HG03520 (cell line): ENCODE measurements around the gene ARHGAP8.

Experiments used
- ATAC-seq: cut with Tn5 transposase; IDR thresholded peaks from one replicate; pipeline ENCODE4 v1.9.1; 2021; ENCODE audit warnings: mild to moderate bottlenecking, moderate library complexity; ENCODE audit not compliant: unreplicated experiment

The ARHGAP8 gene

DNA sequence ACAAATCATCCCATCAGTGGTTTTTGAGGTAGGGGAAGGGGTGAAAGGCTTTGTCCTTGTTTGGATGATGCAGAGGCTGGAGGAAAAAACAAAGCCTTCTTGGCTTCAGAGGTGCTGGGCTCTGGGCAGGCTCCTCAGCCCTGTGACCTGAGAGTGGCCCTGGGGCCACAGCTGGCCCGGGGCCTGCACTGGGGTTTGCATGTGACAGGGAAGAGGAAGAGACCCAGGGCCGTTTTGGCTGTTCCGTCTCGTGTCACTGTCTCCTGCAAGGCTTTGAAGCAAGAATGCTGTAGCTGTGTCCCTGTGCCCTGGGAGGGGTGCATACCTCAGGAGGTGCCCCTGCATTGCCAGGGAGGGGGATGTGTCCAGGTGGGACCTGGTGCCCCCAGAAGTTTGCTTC lies 12.6 kb downstream of the ARHGAP8 start:
- no peak for ATAC-seq

DNA sequence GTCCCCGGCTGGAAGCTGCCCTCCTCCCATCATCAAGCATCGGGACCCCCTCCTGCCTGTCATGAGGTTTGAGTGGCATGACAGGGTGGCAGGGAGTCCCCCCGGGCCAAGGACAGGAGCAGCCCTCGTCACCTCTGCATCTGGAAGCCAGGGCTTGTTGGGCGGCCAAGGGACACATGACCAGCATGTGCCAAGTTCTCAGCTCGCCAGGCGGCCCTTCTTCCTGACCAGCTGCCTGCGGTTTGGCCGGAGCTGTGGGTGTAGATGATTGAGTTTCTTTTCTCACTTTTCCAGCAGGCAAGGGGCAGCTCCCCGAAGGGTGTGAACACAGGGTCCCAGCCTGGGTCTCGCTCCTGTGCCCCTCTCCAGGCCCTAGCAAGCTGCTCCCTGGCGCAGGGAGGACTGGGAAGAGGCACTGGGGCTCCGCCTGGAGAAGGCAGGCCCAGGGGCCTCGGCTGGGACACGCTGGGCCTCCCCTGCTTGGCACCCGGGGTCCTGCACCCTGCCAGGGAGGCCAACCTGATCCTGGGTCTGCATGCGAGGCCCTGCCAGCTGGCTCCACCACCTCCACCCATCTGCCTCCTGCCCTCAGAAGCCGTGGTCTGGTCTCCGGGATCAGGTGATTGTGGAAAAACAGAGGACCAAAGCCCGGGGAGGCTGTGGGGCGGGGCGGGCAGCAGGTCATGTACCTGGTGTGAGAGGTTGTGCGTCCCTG lies 13.4 kb downstream of the ARHGAP8 start:
- ATAC-seq, result no peak

DNA sequence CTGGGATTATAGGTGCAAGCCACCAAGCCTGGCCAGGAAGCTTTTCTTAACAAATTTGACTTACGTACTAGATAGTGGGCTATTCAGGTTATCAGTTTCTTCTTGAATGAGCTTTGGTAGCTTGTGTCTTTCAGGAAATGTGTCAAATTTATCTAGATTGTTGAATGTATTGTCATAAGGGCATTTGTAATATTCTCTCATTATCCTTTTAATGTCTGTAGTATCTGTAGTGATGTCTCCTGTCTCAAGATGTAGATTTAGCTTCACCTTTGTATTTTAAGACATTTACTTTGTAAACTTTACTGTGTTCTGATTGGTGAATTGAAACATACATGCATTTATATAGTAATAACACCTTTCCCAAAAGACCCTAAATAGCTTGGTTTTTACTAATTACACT lies 20.7 kb downstream of the ARHGAP8 start:
- ATAC-seq, result no peak

DNA sequence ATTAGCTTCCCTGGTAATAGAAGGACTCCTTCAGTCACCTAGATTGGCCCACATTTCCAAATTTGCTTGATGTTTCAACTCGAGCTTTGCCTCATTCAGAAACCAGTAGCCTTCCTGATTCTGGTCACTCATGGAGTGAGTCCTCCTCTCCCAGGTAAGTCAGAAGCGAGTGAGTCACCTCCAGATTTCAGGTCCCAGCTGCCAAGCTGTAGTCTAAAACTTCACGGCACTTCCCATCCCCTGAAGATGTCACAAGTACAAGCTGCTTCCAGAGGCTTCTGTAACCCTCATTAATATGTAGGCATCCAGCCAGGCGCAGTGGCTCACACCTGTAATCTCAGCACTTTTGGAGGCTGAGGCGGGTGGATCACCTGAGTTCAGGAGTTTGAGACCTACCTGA lies 23.5 kb downstream of the ARHGAP8 start:
- ATAC-seq, result no peak

DNA sequence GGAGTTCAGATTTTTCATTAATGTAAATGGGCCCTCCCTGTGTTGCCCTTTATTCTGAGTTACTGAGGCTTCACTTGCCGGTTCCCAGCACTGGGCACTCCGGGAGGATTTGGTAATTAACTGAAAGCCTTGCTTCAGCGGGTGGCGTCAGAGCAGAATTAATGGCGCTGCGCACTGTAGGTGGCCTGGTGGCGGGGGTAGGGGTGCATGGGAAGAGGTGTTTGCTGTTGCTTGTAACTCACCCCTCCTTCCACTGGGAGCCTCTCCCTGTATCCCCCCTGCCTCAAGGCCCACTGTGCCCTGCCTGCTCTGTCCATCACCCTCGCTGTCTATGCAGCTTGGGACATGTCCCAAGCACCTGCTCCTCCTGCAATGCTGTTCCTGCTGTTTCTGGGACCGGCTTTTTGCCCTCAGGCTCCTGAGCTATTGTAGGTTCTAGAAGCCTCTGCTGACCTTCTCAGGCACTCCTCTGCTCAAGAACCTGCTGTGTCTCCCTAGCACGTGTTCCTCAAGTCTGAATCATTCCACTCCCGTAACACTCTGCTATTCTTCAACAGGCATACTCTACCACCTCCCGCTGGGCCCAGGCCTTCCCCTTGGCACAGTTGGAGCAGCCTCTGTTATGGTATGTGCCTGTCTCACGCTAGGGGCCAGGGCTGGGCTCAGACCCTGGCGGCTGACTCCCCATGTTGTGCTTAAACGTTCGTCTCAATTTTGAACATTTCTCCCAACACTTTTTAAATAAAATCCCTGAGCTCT lies 24.4 kb downstream of the ARHGAP8 start:
- ATAC-seq, result no peak

DNA sequence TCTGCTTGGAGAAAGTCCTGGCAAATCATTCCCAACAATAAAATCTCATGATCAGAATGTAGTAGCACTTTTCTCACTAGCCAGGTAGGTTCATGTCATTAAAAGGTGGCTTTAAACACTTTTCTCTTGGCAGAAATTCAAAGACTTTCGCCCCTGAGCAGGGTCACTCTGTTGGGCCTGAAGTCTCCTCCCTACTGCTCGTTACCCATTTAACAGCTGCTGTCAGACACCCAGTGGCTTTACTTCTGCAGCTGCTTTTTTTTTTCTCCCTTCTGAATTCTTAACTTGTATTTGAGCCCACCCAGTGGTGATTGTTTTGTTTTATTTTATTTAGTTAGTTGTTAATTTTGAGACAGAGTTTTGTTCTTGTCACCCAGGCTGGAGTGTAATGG lies 25.0 kb downstream of the ARHGAP8 start:
- no peak for ATAC-seq

DNA sequence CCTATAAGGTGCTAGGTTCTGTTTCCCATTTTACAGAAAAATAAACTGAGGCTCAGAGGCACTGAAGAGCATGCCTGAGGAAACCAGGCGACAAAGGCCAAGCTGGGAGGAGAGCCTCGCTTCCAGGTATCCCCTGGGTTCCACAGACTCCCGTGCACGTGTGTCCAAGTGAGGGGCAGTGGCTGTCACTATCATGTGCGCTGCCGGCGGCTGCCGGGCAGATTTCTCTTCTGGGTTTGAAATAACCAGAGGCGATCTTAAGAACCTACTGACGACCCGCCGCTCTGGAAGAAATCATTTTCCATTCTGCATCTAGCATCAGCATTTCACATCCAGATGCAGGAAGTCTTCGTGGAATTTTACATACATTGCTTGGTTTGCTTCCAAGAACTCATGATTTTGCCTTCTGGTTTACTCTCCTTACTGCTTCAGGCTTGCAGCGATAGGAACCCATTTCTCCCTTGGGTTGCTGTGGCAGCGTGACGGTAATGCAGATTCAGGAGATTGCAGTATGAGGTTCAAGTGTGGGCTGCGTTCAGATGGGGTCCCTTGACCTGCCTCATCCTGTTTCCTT lies 28.6 kb downstream of the ARHGAP8 start:
- ATAC-seq, result no peak

DNA sequence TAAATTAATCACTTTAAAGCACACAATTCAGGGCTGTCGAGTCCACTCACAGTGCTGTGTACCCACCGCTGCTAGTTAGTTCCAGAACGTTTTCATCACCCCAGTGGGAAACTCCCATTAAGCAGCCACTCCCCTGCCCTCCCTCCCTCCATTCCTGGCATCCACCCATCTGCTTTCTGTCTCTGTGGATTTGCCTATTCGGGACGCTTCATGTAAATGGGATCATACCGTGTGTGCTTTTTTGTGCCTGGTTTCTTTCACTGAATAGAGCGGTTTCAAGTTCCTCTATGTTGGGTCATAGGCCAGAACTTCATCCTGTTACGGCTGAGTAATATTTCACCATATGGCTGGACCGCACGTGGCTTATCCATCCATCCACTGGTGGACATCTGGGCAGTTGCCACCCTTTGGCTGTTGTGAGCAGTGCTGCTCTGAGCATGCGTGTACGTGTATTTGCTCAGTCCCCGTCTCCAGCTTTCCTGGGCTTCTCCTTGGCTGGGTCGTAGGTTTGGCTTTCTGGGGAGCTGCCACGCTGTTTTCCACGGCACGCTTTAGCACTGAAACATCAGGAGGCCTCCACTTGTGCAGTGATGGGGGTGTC lies 30.1 kb downstream of the ARHGAP8 start:
- ATAC-seq, result no peak

DNA sequence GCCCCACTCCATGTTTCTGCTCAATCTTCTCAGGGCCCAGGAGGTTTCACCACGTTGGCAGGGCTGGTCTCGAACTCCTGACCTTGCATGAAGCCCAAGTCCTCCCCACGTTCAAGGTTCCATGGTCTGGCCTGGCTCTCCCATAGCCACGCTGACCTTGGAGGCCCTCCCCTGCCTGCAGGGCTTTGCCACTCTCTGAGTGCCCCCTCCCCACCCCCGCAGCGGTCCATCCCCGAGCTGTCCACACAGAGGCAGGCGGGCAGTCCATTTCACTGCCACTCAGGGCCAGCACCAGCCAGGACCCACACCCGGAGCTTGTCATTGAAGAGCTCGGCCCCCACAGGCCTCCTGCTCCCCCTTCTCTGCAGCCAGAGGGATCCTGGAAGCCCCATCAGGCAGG lies 30.7 kb downstream of the ARHGAP8 start:
- ATAC-seq, result no peak

DNA sequence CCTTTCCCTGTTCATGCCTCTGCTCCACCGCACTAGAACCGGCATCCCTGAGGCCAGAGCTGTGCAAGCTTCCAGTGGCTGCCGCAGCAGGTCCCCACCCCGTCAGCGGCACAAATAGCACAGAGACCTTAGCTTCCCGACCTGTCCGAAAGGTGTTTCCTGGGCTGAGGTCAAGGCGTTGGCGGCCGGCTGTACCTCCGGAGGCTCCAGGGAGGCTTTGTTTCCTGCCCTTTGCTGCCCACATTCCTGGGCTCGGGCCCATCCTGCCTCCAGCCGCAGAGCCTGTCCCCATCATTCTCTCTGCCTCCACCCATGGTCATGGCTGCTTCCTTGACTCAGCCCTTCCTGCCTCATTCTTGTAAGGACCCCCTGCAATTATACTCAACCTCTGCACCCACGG lies 31.2 kb downstream of the ARHGAP8 start:
- ATAC-seq, result no peak

DNA sequence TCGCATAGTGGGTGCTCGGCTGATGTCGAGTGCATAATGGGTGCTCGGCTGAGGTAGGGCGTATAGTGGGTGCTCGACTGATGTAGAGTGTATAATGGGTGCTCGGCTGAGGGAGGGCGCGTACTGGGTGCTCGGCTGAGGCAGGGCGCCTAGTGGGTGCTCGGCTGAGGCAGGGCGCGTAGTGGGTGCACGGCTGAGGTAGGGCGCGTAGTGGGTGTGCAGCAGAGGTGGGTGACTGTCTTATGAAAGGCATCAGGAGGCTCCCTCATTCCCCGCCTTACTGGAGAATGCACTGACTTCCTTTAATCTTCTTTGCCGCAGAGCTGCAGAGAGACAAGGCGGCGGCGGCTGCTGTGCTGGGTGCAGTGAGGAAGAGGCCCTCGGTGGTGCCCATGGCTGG lies 33.8 kb downstream of the ARHGAP8 start:
- no peak for ATAC-seq

DNA sequence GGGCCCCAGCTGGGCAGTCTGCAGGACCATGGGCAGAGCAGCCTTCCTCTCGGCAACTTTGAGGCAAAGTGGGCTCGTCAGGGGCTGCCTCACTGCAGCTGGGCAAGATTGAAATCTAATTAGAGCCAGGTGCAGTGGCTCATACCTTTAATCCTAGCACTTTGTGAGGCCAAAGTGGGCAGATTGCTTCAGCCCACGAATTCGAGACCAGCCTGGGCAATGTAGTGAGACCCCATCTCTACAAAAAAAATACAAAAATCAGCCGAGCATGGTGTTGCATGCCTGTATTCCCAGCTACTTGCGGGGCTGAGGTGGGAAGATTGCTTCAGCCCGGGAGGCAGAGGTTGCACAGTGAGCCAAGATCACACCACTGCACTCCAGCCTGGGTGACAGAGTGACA lies 34.2 kb downstream of the ARHGAP8 start:
- no peak for ATAC-seq

DNA sequence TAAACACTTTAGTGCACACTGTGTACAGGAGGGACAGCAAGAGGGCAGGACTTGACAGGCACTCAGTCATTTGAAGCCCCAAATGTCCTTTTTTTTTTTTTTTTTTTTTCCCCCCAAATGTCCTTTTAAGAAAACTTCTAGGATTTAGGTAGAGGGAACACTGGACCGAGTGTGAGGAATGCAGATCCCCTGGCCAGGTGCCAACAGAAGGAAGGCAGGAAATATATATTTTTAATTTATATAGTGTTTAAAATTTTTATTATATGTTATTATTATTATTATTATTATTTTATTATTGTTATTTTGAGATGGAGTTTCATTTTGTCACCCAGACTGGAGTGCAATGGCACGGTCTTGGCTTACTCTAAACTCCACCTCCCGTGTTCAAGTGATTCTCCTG lies 35.5 kb downstream of the ARHGAP8 start:
- ATAC-seq, result no peak

DNA sequence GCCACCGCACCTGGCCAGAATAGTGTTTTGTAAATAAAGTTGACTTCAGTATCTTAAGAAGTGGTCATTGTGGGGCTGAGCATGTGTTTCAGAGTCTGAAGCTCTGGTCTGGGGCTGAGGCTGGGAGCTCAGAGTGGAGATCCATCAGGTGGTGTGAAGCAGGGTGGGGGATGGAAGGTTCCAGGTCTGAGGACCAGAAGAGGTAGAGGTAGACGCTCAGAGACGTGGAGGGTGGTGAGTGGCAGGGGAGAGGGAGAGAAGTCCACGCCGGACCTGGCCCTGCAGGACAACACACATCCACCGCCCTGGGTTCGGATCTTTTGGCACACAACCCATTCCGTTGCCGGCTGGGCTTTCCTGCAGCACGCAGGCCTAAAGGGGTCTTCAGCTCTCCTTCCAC lies 40.7 kb downstream of the ARHGAP8 start:
- ATAC-seq, result no peak

DNA sequence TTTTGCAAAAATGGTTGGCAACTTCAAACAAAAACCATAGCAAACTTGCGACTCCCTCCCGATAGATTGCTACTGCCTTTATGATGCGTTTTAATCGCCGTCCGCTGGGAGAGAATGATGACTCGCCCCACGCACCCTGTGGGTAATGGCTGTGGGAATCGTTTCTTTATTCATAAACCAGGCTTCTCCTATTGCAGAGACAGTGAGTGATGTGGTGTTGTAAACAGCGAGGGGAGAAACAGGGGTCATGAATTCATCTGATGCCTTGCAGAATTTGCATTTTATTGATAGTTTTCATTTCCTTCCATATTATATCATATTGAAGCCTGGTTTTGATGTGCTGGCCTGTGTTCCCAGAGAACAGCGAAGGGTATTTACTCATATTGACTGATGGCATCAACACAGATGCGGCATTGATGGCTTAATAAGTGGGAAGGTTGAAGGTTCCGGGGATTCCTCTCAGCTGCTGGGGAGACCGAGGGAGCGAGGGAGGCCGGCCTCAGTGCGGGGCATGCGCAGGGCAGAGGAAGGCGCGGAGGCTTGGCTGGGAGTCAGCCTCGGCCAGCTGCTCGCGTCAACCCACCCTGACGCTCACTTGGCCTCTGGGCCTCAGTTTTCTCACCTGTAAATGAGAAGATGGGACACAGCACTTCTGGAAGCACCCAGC lies 41.3 kb downstream of the ARHGAP8 start:
- ATAC-seq, result no peak

DNA sequence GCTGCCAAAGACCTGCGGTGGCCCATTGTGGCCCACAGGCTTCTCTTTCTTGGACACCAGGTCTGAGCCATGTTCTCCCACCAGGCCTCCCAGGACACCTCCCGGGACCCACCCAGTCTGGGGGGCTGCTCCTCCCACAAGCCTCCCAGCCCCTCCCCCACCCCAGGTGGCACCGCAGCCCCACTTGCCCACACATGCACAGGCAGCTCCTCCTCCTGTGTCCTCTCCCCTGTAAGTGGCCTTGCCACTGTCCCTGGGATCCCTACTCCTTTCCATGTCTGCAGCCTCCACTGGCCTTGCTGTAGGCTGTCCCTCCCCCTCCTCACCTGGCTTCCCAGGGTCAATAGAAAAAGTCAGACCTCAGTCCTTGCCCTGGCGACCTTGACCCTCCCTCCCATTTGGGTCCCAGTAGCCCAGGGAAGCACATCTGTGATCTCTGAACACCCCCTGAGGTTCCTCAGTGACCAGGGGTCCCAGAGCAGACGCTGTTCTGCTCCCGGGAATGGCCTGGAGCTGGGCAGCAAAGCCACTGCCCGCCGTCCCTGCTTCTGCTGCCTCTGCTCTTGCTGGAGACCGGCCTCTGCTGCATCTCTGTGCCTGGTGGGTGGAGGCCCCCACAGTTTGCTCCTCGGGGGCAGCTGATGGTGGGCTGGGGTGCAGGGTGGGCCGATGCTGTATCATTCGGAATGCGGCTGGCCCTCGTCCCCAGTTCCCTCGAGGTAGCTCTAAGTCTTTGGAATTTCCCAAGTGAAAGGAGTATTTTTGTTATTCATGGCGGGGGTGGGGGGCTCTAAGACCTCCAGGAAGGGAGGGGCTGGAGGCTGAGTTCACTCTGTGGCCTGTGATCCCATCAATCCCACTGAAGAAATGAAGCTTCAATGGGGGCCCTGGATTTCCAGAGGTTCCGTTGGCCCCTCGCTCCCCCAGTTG lies 43.6 kb downstream of the ARHGAP8 start:
- ATAC-seq, result no peak

DNA sequence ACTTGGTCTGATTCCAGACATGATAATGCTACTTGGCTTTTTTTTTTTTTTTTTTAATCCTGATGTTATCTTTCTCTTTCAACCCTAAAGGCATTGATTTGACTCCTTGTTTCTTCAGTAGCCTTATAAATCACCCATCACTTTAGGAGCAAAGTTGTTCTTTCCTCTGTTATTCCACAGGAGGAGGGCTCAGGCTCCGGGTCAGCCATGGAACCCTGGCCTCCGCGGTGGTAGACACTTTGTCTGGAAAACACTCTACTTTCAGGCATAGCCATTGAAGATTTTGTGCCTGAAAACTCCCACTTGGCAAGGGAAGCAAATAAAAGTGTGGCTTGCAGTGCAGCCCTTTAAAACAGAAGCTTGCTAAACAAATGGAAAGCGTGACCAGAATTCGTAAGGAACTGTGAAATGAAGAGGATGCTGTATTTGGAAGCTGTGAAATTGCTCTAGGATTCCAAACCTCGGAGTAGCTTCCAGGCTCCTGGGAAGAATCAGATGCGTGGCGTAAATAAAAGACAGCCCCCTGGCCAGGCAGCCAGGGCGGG lies 44.9 kb downstream of the ARHGAP8 start:
- no peak for ATAC-seq

DNA sequence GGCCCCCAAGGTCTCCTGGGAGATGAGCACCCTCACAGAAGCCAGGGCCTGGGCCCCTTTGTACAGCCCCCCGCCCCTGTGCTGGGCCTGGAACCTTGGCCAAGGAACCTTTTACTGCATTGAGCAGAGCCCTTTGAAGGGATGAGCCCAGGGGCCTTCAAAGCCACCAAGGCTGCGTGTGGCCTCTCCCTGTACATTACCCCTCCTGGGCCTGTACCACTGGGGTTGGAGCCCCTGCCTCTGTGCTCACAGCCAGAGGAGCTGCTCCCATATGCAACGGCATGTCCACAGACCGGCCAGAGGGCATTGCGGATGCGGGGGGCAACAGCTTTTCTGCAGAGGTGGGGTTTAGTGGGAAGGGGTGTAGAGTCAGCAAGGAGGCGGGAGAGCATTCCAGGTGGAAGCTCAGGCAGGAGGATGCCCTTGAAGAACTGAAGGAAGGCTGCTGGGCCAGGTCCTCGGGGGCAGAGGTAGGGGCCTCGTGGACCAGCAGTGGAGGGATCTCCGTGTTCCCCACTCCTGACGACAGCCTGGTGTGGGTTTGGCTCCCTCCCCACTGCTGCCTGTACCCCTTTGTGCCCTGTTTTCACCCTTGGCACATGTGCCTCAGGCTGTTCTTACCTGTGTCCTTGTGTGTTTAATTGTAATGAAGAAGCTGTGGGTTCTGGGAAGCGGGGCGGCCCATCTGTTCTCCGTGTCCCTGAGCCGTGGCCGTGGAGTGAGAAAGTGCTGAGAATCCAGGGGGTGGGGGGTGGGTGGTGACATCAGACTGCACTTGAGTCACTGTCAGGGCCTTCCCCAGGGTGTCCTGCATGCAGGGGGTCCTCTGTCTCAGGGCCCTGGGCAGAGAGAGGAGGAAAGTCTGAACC lies 46.9 kb downstream of the ARHGAP8 start:
- no peak for ATAC-seq
